ENCODE results near the gene GFRA3.
"Not testable (repeated sequence)": the region's sequence is repeated elsewhere in the genome, so short reads cannot be mapped to it uniquely, and the experiment has no call there.

Gene GFRA3, protein sequence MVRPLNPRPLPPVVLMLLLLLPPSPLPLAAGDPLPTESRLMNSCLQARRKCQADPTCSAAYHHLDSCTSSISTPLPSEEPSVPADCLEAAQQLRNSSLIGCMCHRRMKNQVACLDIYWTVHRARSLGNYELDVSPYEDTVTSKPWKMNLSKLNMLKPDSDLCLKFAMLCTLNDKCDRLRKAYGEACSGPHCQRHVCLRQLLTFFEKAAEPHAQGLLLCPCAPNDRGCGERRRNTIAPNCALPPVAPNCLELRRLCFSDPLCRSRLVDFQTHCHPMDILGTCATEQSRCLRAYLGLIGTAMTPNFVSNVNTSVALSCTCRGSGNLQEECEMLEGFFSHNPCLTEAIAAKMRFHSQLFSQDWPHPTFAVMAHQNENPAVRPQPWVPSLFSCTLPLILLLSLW

DNA sequence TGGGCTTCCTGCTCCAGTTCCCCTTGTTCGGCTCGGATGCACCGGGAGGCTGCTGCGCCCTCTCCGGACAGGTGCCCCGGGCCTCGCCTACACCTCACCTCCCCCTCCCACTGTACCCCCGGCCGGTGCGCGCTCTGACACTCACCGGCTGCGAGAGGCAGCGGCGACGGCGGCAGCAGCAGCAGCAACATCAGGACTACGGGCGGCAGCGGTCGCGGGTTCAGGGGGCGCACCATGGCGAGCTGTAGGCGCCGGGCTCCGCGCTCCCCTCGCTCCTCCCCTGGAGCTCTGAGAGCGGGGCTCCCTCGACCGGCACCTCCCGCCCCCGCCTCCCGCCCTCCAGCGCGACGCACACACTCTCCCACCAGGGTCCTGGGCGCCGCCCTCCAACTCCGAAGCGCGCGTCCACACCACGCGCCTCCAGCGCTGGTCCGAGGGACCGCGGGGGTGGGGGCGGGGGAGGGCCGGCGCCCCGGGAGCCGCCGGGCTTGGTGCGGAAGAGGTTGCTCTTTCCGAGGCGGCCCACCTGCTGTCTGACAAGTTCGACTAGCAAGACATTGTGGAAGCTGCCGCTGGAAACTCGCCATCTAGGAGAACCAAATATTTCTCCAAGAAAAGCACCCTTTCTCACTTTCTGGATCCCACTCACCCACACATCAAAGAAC lies at the start of gene GFRA3:
Gene GFRA3, minus strand, starts transcription at position 433 of the 665 bp plus-strand sequence. Its CDS starts 197 bp downstream, at position 236.
- DNase-seq: no peak

DNA sequence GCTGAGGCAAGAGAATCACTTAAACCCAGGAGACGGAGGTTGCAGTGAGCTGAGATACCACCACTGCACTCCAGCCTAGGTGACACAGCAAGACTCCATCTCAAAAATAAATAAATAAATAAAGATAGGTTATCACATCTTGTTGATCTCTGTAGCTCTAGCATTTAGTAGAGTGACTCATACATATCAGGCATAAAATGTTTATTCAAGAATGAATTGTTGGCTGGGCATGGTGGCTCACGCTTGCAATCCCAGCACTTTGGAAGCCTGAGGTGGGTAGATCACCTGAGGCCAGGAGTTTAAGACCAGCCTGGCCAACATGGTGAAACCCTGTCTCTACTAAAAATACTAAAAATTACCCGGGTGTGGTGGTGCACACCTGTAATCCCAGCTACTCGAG lies 43.8 kb upstream of the GFRA3 start:
- not testable (repeated sequence) for DNase-seq

DNA sequence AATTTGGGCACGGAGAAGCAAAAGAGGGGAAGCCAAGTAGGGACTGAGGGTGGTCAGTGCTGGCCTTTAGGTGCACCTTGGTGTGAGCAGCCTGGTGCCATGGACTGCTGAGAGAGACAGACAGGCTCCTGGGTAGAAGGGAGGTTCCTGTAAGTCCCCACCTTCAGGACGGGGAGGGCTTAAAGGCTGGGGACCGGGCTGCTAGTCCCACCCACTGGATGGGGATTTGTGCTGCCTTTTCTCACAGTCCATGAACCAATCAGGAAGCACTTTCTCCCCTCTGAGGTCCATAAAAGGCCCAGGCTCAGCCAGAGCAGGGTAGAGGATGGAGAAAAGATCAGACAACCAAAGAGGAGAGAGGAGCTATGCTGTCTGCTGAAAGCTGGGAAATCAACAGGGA lies 41.9 kb upstream of the GFRA3 start:
- DNase-seq: no peak

DNA sequence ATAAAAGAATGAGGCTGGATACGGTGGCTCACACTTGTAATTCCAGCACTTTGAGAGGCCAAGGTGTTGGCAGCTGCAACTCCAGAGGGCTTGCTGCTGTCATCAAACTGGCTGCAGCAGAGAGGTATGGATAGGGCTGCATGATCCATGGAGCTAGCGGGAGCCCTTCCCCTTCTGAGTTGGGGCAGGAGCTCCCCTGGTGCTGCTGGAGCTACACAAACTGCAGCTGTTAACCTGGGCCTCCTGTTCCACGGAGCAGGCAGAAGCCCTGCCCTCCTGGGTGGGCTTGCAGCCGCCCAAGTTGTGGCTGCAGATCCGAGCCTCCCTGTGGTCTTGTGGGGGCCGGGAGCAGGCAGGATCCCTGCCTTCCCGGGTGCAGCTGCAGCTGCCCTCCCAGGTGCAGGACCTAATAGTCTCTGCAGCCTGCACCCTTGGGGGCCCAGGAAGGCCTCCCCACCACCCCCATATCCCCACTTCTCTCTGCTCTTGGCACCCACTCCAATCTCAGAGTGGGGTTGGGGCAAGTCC lies 41.4 kb upstream of the GFRA3 start:
- DNase-seq: no peak

DNA sequence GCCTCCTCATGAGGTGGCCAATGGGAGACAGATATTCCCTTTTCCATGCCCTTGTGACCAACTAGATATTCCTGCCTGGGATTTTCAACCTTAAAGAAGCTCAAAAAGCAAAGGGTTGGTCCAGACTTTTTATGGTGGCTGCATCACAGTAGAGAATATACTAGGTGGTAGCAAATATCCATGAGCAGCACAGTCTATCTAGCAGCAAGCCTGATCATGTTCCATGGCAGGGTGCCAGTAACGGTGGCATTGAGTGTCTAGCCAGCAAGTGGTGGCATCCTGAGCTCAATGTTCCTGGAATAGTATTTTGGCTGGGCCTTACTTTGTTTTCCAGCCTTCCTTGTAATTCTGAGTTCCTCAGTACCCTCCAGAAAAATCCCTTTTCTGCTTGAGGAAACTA lies 31.4 kb upstream of the GFRA3 start:
- no peak for DNase-seq

DNA sequence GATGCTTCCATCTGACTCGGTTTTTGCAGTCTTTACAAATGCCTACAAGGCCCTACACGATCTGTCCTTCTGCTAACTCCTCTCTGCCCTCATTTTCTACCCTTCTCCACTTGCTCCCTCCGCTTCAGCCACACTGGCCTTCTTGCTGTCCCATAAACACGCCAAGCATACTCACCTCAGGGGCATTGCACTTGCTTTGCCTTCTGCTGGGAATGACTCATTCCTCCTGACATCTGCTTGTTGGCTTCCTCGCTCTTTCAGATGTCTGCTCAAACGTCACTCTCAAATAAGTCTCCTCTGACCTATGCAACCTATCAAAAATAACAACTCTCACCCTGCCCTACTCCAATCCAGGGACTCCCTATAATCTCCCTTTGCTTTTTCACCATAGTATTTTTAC lies 29.0 kb upstream of the GFRA3 start:
- DNase-seq: no peak

DNA sequence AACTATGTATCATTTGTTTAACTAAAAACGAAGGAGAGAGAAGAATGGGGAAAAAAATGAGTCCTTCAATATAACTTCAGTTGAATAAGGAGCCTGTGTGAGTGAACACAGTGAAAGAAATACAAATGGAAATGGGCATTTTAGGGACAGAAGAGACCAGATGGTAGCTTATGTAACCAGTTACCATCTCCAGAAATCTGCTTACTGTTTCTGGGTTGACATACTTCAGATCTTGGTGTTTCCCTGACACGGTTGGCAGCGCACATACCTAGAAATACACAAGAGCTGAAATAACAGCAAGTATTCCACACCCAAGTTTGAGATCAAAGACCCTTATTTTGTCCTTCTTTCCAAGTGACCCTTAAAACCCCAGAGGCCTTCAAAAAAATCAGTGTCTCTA lies 14.9 kb upstream of the GFRA3 start:
- no peak for DNase-seq

DNA sequence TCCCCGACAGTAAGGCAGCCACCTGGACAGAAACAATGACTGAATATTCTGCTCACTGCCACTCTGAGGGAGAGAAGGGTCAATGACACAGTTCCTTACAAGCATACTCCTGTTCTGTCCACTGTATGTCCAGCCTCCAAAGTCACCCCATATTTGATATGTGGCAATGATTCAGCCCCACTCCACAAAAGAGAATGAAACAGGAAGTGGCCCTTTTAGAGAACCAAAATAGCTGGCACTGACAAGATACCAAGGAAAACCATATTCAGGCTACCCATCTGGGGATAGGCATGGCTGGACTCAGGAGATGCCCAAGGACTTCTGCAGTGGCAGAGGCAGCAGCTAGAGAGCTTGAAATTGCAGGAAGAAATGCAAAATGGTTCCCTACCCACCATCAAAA lies 12.8 kb upstream of the GFRA3 start:
- no peak for DNase-seq

DNA sequence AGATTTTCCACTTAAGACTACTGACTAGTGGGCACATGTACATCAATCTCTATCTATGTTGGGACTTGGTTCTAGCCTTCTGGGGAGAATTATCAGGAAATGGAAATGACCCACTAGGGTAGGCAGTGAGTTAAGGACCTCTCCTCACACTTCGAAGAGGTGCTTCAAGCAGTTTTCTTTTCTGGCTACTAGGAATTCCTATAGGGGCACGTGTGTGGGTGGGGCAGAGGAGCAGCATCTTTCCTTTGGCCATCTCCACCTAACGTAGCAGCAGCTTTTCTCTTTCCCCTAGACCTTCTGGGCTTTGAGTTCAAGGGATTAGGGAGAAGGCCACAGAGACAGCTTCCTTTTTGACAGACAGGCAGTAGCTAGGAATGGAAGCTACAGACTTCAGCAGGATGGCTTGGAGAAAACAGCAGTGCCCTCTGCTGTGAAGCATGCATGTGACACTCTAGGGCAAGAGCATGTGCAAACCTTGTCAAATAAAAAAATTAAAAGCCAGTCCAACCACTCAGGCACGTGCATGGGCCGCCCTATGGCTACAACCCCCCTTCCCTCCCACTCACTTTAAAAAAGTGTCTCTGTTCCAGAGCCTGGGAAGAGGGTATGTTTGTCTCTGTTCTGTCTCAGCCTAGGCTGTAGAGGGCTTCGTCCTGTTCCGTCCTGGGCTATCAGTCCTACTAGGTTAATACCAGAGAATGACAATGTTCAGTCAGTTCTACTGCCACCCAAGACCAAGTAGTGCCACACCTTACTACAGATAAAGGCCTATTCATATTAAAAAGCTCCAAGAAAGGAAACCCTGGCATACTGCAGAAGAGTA lies 8.7 kb upstream of the GFRA3 start:
- no peak for DNase-seq

DNA sequence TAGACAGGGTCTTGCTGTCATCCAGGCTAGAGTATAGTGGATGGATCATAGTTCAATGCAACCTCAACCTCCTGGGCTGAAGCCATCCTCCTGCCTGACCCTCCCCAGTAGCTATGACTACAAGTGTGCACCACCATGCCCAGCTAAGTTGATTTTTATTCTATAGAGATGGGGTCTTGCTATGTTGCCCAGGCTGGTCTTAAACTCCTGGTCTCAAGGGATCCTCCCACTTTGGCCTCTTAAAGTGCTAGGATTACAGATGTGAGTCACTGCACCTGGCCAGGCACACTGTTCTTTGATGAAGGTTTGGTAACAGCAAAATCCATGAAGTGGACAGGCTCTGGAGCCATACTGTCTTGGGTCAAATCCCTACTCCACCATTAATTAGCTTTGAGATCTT lies 6.5 kb upstream of the GFRA3 start:
- DNase-seq: no peak

DNA sequence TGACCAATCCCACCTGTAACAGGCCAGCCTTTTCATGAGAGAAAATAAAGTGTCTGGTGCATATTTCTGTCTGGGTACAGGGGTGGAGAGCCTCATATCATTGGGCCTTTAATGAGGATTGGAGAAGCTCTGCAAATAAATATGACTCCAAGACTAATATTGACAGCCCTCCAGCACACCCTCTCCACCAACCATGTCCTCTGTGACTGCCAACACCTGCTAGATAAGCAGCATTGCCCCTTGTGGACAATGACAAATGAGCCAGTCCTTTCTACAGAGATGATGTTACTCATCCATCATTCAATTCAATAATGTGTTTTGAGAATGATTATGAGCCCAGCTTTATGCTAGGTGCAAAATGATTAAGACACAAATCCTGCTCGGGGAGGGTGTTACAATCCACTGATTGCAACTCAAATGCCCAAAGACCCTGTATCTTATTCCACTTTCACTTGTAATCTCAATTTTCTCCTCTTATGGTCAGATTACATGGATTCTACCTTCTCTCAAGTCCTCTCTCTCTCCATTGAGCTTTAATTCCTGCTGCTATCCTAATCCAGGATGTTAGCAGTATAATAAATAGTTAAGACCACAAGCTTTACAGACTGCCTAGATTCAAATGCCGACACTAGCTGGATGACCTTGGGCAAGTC lies 2.1 kb upstream of the GFRA3 start:
- no peak for DNase-seq

DNA sequence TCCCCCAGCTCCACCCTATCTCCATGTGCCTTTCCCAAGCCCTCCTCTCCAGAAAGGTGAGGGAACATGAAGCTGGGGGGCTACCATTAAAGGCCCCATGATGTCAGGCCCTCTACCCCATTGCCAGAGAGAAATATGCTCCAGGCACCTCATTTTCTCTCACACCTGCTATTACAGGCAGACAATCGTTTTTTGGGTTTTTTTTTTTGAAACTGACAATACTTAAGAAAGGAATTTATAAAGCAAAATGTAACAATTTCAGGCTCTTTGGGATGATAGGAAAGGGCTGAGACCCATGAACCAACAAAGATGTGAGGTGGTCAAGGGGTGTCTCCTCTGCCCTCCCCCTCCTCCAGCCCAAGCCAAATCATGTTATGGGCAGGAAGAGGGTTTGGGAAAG lies 1.5 kb upstream of the GFRA3 start:
- no peak for DNase-seq

DNA sequence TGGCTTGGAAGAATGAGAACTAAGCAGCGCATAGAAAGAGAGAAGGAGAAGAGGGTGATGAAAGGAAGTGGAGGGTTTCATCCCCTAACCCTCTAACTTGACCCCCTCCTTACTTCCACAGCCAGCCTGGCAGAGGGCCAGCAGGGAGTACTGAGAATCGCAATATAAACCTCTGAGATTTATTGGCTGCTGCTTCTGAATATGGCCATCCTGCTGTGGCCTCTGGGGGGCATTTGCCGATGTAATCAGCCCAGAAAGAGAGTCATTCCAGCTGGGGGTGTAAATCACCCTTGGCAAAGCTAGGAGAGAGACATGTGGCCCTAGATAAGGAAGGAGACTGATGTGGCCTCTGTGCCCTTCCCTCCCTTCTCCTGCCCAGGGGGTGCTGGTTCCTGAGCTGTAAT lies 960 bp upstream of the GFRA3 start:
- no peak for DNase-seq

DNA sequence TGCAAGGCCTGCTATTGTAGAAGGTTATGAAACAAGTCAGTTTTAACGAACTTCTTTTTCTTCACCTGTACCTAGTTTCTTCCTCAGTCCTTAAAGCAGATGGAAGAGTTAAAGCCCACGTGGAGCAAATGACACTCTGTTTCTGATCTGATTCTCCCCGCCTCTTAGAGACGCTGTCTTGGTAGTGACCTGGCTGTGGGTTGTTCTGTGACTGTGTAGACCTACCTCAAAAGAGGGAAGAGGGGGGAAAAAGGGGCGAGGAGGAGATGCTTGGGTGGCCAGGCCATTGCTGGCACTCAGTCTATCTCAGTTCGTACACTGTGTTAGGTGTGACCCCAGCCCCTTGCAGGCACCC lies 610 bp downstream of the GFRA3 start:
- DNase-seq: no peak

DNA sequence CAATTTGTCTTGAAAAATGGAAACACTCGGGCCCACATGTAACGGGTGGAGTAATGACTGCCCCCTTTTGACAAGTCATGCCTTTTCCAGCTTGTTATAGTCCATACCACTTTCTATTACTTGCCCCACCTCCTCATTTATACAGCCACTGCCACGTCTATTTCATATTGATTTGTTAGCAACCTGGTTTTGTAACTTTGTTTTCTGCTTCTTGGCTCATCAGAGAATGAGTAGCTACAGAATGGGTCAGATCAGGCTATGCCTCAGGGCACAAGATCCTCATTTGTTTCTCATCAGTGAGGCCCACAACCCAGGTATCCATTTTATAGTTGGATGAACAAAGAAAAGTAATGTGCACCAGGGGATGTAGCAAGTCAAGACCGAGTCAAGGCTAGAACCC lies 1.7 kb downstream of the GFRA3 start:
- no peak for DNase-seq

DNA sequence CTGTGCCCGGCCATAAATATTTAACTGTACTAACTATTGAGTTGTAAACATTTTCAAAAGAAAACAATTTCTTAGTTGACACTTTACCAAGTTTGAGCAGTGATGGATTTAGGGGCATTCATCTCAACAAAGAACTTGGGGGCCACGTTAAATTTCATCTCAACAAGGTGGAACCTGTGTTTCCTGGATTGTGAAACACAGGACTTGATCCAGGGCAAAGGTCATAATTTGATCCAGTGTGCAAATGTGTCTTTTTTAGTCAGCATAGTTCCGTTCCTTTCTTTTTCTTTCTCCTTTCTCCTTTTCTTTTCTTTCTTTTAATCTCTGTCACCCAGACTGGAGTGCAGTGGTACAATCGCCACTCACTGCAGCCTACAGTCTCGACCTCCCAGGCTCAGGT lies 3.1 kb downstream of the GFRA3 start:
- no peak for DNase-seq

DNA sequence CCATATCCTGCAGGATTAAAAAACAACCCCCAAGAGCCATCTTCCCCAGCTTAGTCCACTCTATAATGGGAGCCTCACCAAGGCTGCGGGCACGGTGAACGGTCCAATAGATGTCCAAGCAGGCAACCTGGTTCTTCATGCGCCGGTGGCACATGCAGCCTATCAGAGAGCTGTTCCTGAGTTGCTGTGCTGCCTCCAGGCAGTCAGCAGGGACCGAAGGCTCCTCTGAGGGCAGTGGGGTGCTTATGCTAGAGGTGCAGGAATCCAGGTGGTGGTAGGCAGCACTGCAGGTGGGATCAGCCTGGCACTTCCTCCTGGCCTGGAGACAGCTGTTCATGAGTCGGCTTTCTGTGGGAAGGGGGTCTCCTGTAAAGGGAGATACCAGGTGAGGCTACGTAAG lies 10.2 kb downstream of the GFRA3 start:
- DNase-seq: no peak

DNA sequence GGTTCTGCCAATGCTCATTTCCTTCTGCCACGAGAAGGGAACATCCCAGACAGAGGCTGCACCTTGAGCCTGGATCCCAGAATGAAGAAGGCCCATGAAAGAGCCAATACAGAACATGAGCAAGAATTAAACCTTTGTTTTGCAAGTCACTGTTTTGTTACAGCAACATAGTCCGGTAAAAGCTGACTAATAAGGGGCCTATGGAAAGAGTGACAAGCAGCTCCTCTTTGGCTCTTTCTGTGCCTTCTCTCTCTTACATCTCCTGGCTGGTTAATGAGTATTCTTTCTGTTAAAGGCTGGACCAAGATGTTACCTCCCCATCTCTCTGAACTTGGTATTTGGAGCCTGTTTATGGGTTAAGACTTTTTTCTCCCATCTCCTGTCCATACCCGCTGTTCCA lies 10.8 kb downstream of the GFRA3 start:
- no peak for DNase-seq

DNA sequence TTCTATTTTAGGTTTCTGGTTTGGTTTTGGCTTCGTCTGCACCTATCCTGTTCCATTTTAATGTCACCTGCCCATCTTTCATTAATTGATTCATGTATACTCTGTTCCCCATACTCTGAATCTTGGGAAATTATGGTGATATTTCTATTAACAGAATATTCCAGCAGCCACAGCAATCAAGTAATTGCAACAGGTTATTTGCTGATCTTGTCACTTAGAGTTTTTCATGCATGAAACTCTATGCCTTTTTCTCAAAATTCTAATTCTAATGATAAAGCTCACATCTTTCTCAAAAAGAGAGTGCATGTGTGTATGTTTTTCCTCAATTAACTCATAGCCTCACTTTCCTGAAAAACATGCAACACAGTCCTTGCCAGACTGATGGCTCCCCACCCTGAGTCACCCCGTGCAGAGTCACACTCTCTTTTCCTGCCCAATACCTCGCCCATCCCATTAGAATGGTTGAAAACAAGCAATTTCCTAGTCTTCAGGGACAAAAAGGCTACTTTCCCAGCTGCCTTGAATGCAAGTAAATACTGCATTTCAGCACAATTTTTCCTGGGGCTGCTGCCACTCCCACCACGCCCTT lies 15.6 kb downstream of the GFRA3 start:
- no peak for DNase-seq

DNA sequence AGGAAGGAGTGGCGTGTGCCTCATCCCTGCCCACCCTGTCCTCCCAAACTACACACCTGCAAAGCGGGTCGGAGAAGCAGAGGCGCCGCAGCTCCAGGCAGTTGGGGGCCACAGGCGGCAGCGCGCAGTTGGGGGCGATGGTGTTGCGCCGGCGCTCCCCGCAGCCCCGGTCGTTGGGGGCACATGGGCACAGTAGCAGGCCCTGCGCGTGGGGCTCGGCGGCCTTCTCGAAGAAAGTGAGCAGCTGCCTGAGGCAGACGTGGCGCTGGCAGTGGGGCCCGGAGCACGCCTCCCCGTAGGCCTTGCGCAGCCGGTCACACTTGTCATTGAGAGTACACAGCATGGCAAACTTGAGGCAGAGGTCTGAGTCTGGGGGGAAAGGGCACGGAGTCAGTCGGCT lies 16.8 kb downstream of the GFRA3 start:
- no peak for DNase-seq

DNA sequence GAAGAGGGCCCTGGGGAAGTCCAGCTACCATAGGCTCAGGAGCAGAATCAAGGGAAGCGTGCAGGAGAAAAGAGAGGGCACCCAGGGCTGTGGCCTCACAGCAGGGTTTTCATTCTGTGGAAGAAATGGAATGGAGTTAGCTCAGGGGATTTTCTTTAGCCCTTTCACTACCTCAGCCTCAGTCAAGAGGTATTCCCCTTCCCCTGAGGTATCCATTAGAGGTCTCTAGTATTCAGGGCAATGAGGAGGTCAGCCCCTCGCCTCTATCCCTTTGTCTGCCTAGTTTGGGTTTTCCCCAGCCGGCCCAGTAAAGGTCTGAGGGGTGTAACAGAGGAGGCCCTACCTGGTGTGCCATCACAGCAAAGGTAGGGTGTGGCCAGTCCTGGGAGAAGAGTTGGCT lies 21.5 kb downstream of the GFRA3 start:
- no peak for DNase-seq

DNA sequence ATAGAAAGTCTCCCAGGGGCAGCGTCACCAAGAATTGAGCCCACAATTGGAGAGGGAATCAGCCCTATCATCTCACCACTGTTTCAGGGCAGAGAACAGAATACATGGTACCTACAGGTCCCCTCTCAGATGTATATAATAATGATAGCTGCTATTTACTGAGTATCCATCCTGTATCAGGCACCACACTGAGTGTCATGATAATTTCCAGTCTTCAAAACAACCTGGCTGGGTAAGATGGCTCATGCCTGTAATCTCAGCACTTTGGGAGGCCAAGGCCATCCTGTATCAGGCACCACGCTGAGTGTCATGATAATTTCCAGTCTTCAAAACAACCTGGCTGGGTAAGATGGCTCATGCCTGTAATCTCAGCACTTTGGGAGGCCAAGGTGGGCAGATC lies 26.6 kb downstream of the GFRA3 start:
- DNase-seq: not testable (repeated sequence)

DNA sequence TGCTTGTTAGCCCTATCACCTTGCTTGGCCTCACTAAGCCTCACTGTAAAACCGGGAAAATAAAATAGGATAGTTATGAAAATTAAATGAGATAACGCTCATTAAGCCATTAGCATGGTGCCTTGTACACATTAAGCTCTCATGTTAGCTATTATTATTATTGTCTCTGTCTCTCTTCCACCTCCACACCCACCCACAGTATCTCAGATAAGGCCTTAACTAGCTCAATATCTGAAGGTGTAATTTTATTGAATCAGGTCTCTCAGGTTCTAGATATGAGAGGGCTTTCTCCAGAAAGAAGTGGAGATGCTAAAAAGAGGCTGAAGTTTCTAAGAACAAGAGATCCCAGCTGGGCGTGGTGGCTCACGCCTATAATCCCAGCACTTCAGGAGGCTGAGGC lies 27.6 kb downstream of the GFRA3 start:
- no peak for DNase-seq
